HG02870 (cell line): ENCODE measurements around the gene KCNH3.
"Not testable (repeated sequence)": the region's sequence is repeated elsewhere in the genome, so short reads cannot be mapped to it uniquely, and the experiment has no call there.

Experiments
- ATAC-seq: cut with Tn5 transposase; IDR thresholded peaks from one replicate; pipeline ENCODE4 v1.9.1; 2021; ENCODE audit warnings: mild to moderate bottlenecking, moderate library complexity; ENCODE audit not compliant: unreplicated experiment

Gene KCNH3

DNA sequence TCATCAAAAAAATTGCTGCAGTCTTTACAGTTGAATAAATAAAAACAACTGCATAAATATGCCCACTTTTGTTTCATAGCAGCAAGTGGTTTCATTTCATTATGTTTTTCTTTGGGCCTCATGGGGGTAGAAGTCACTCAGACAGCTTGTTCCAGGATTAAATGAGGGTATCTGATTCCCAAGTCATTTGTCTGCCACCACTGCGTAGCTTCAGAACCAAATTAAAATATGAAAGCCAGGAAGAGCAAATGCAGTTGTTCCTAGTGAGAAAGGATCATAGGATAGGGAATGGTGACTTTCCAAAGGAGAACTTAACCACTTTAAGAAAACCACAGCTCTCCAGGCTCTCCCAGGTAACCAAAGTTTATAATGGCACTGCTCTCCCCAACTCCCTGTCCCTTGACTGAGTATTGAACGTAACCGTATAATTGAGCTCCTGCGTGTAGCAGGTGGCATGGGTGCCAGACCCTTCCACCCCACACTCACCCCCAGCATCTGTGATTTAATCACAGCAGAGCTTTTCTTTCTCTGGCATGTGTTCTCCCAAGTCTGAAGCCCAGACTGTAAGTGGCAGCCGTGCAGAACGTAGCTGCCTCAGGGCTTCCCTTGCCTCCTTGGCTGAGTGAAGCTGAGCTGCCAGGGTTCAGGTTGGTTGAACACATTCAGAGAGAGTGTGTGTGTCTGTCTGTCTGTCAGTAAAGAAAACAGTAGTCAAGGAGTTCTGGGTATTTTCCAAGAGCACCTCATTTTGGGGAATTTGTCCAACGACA lies 11.3 kb upstream of the KCNH3 start:
- no peak for ATAC-seq

GRCh38 chr12:49529414-49529813 lies 9.4 kb upstream of the KCNH3 start:
- no peak for ATAC-seq

GRCh38 chr12:49531745-49532144 lies 7.1 kb upstream of the KCNH3 start:
- ATAC-seq = no peak

DNA sequence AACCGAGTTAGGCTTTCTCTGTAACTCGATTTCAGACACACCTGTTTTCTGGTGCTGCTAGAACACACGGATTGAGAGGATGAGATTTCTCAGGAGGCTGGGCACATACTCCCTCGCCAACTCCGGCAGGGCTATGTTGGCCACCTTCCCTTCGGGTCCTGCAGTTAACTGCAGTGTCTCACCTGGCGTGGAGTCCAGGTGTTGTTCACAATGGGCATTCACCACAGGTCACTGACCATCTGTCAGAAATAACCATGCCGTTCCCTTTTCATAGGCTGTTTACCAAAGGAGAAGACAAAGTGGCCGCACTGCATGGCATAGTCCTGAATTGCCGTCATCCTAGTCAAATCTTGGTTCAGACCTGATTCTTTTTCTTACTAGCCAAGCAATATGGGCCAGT lies 5.5 kb upstream of the KCNH3 start:
- ATAC-seq = no peak

DNA sequence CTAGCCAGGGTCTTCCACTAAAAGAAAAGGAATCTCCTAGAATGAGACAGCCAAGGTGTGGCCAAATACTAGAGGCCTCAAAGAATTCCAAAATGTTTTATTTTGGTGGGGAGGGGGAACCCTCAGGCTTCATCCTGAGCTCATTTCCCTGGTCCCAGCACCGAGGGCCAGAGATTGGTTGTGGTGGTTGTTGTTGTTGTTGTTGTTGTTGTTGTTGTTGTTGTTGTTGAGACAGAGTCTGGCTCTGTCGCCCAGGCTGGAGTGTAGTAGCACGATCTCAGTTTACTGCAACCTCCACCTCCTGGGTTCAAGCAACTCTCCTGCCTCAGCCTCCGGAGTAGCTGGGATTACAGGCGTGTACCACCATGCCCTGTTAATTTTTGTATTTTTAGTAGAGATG lies 4.7 kb upstream of the KCNH3 start:
- not testable (repeated sequence) for ATAC-seq

DNA sequence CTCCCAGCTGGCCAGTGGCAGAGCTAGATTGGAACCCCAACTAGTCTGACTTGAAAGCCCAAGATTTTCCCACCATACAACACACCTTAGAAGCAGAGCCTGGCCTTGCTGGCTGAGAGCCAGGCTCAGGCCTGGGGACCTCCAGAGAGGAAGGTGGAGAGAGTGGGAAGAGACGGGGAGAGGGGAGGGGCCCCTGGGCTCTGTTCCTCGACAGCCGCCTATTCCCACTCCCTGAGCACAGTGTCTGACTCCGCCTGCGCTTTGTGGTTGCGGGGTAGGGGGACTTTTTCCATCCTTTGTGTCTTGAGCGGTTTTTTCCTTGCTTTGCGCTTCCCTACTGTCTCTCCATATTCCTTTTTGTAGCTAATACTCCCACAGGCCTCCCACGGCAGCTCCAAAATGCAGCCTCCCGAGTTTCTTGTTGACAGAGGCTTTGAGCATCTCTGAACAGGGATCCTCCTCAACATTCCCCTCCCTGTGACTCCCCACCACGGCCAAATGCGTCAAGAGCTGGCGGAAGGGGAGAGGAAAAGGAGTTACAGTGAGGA lies 4.0 kb upstream of the KCNH3 start:
- ATAC-seq = no peak

DNA sequence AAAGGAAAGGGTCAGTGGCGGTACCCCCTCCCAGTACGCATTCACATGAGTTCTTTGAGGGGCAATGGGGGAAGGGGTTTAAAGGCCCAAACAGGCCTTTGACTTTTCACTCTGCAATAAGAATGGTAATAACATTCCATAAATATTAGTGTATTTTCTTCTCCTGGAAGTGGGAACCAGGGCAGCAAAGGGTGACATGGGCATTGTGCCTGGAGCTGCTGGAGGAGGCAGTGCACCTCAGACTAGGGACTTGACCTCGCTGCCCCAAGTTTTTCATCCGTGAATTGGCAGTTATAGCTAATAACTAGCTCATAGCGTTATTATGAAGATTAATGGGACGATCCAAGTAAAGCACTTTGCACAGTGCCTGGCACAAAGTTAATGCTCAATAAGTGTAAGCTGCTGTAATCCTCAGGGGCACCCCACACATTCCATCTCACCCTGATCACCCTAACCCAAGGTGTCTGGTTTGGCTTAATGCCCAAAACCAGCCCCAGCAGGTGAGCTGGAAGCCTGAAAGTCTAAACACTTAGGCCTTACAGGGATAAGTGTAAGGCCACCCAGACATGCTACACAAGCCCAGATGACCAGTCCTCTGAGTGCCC lies 2.8 kb upstream of the KCNH3 start:
- no peak for ATAC-seq

DNA sequence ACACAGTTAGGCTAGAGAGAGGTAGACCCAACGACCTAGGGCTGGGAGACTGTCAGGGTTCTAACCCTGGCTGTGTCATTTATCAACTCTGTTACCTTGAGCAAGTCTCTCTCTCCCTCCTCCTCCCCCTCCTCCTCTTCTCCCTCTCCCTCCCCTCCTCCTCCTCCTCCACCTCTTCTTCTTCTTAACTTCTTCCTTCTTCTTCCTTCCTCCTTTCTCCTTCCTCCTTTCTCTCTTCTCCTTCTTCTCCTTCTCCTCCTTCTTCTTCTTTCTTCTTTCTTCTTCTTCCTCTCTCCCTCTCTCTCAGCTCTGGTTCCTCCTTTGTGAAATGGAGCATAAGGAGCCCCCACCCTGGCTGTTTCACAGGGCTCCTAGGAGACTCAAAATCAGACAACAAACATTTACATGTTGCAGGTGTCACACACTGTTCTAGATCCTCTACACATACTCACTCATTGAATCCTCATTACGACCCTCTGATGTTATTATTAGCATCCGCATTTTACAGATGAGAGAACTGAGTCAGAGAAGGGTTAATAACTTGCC lies 2.2 kb upstream of the KCNH3 start:
- no peak for ATAC-seq

DNA sequence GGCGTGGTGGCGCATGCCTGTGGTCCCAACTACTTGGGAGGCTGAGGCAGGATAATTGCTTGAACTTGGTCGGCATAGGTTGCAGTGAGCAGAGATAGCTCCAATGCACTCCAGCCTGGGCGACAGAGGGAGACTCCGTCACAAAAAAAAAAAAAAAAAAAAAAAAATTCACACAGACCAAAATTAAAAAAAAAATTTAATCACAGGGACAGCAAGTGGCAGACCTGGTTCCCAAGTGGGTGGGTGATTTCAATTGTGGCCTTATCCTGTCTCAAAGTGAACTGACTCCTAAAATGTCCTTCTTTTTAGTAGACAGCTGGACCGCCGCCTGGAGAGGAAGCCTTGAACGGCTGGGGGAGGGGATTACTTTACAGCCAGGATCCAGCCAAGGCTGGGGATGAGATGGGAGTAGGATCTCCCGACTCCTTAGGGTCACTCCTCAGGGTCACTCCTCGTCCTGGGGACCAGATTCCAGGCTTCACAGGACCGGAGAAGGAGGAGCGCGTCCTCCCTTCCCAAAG lies 1.5 kb upstream of the KCNH3 start:
- no peak for ATAC-seq

DNA sequence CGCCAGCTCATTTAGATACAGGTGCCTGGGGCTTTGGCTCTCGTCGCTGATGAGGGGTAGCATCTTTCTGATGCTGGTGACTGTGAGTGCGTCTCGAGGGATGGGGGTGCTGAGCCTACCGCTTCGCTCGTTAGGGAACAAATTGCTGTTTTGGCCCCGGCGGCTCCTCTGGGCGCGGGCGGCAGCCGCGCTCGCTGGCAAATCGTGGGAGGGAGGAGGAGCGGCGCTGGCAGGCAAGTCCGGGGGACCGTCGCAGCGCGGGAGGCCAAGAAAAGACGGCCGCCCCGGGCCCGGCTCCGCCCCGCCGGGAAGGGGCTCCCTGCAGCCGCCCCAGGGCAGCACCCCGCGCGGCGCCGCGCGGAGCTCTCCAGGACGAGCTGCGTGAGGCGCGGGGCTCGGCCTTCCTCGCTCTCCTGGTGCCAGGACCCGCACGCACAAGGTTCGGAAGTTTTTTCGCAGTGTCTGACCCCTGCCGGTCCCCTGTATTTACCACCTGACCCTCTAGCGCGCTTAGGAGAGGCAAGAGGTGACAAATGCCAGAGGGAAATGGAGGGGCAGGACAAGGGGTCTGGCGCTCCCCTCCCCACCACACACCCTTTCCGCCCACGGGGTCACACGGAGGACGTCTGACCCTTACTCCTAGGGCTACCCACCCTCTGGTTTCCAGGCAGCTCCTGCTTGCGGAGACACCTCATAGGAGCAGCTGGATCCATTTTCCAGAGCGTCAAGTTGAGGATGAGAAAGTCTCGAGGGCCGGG lies 899 bp upstream of the KCNH3 start:
- ATAC-seq = no peak

DNA sequence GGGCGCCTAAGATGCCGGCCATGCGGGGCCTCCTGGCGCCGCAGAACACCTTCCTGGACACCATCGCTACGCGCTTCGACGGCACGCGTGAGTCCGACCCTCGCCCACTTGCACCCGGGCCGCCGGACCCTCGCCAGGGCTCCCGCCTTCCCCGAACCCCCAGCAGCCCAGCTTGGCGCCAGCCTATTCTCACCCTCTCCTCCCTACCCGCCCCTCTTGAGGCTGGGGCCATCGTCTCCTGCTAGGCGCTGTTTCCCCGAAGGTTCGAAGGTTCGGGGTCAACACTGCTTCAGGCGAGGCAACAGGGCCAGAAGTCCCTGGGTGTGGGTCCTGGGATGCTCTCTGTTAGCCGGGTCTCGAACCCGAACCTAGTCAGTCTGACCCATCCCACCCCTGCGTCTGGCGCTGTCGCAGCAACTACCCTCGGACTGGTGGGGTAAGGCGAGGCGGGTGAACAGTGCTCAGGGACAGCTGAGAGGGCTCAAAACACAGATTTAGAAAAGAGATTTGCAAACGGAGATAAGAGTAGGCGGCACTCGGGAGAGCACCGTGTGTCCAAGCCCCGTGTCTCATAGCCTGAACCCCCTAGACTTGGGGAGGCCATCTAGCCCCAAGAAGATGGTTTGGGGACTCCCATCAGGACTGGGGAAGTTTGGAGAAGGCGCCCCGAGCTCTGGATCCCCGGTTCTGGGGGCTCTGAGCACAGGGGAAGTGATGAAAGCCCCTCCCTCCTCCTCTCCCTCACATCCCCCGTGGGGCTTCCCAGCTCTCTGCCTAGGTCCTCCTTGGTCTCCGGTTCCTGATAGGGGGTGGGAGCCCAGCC lies 787 bp downstream of the KCNH3 start:
- ATAC-seq = no peak

DNA sequence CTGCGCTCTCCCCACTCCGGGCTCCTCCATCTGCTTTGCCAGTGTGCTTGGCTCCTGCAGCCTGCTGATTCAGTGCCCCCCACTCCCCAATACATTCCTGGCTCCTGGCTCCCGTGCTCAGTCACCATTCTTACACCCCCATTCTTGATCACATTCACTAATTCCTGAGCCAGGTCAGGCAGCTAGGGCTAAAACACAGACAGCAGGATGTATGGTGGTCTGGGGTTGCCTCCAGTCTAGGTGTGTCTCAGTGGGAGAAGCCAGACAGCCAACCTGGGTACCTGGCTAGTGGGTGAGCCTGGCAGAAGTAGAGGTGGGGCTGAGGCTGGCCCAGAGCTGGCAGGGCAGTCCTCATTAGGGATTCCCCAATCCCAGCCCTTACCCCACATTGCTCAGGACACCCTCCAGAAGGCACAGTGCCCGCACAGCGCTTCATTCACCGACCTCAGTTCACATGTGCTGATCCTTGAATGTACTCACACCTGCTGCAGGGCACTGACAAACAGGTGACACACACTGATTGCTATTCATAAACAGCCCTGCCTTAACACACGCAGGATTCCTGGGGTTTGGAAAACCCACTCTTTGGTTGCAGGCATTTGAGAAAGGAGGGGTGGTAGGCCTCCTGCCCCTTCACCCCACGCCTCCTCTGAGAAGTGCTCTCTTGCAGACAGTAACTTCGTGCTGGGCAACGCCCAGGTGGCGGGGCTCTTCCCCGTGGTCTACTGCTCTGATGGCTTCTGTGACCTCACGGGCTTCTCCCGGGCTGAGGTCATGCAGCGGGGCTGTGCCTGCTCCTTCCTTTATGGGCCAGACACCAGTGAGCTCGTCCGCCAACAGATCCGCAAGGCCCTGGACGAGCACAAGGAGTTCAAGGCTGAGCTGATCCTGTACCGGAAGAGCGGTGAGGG lies 1.7 kb downstream of the KCNH3 start:
- no peak for ATAC-seq

- ATAC-seq = no peak
Measured at GRCh38 chr12:49541140-49541861, 2.5 kb downstream of the KCNH3 start.

GRCh38 chr12:49541911-49542505 lies 3.2 kb downstream of the KCNH3 start:
- no peak for ATAC-seq

DNA sequence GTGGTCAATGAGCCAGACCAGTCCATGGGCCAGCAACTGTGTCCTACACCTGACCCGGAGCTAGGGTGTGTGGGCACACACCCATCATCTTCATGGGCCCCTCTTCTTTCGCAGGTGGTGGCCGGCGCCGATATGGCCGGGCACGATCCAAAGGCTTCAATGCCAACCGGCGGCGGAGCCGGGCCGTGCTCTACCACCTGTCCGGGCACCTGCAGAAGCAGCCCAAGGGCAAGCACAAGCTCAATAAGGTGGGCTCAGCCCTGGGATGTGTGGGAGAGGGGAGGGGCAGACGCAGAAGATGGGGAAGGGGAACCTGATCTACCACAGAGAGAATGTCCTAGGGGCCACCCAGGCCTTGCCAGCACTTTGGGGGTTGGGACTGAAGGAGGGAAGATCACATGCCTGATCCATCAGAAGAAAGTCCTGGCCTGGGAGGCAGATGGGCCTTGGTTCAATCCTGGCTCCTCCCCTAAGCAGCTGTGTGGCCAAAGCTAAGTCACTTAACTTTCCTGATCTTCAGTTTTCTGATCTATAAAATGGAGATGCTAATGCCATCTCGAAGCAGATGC lies 3.8 kb downstream of the KCNH3 start:
- no peak for ATAC-seq

GRCh38 chr12:49543221-49543913 lies 4.5 kb downstream of the KCNH3 start:
- no peak for ATAC-seq
